Activated B cell treated with CpG ODN at 0.5 μM for 24 hours (primary cell): ENCODE results near the gene ITGA1. TPM values are rescaled to one million over a fixed set of nuclear protein-coding genes. Genes with fewer than 3 reads are reported as not detected.
"Not testable (repeated sequence)": the region's sequence is repeated elsewhere in the genome, so short reads cannot be mapped to it uniquely, and the experiment has no call there.

ENCODE experiments used
- ATAC-seq: fragments of 200-7000 bp; cut with Tn5 transposase; one replicate; pipeline ENCODE4 v1.10.0; 2021; ENCODE audit warnings: low read depth, mild to moderate bottlenecking, moderate library complexity
- CTCF ChIA-PET: fragments of 350-600 bp; sonication (Branson Sonifier 250); formaldehyde crosslinking; loops from one replicate; lab custom pipeline; 2021; ENCODE audit warnings: antibody characterized with exemption; lab: Charles Lee
- POLR2A ChIA-PET: fragments of 350-600 bp; sonication (Branson Sonifier 250); formaldehyde crosslinking; loops from one replicate; lab custom pipeline; 2021; ENCODE audit warnings: antibody characterized with exemption; lab: Charles Lee
- DNase-seq: peaks from one replicate; pipeline ENCODE4 v3.0.0; 2022
- H3K27ac Mint-ChIP-seq: one replicate; pipeline ENCODE4 v1.8.0; 2020; ENCODE audit warnings: mixed read lengths
- H3K27me3 Mint-ChIP-seq: one replicate; pipeline ENCODE4 v1.8.0; 2021; ENCODE audit warnings: mixed read lengths
- H3K36me3 Mint-ChIP-seq: one replicate; pipeline ENCODE4 v1.8.0; 2021; ENCODE audit warnings: low read depth, mixed read lengths
- H3K4me1 Mint-ChIP-seq: one replicate; pipeline ENCODE4 v1.8.0; 2021; ENCODE audit warnings: mixed read lengths
- H3K4me3 Mint-ChIP-seq: one replicate; pipeline ENCODE4 v1.8.0; 2020; ENCODE audit warnings: mild to moderate bottlenecking, mixed read lengths
- H3K9me3 Mint-ChIP-seq: one replicate; pipeline ENCODE4 v1.8.0; 2020; ENCODE audit warnings: mixed read lengths
- CTCF ChIP-seq: fragments of 200-600 bp; IDR thresholded peaks from one replicate; pipeline ENCODE4 v1.8.0; 2022; ENCODE audit warnings: antibody characterized with exemption, mild to moderate bottlenecking
- intact Hi-C: fragments of 100-400 bp; cut with micrococcal nuclease; formaldehyde crosslinking; loops from one replicate; pipeline ENCODE4 v1.15.1; 2024
- total RNA-seq: library from RNA; stranded (reverse); gene quantifications from 2 replicates; pipeline ENCODE4 v1.2.3, GENCODE V29; 2022

Gene ITGA1
- total RNA-seq, 1 donor from 2014 or later: 34.0 TPM

- POLR2A ChIA-PET: no interaction called here
- DNase-seq (no peak), ATAC-seq (no peak)
- no peaks in the 10 kb centered on the region for H3K4me1 Mint-ChIP-seq
- intact Hi-C loops: no loop called here
- CTCF ChIA-PET: no interaction called here
- no peaks in the 10 kb centered on the region for H3K9me3 Mint-ChIP-seq
- H3K27me3 Mint-ChIP-seq: peaks cover 5% of the 10 kb centered on the region
- TF ChIP-seq CTCF: no peak
- H3K36me3 Mint-ChIP-seq: no peaks in the 10 kb centered on the region
- H3K27ac Mint-ChIP-seq: no peak overlapping the region
- H3K4me3 Mint-ChIP-seq: no peak overlapping the region
These were observed 43.7 kb upstream of the ITGA1 start for GRCh38 chr5:52743970-52744369.

GRCh38 chr5:52744867-52745458 is 42.8 kb upstream of the ITGA1 start:
- H3K27ac Mint-ChIP-seq, H3K27me3 Mint-ChIP-seq, POLR2A ChIA-PET, ATAC-seq, CTCF ChIA-PET, H3K4me1 Mint-ChIP-seq, DNase-seq, H3K36me3 Mint-ChIP-seq, intact Hi-C loops, H3K4me3 Mint-ChIP-seq, H3K9me3 Mint-ChIP-seq: not testable (repeated sequence)

- no peak overlapping the region for H3K4me3 Mint-ChIP-seq
- no peak for ATAC-seq
- no peaks in the 10 kb centered on the region for H3K36me3 Mint-ChIP-seq
- ChIA-PET POLR2A (no interaction called here), CTCF (no interaction called here)
- no peaks in the 10 kb centered on the region for H3K4me1 Mint-ChIP-seq
- no peaks in the 10 kb centered on the region for H3K9me3 Mint-ChIP-seq
- H3K27ac Mint-ChIP-seq: no peak overlapping the region
- H3K27me3 Mint-ChIP-seq: peaks cover 5% of the 10 kb centered on the region
- intact Hi-C loops: no loop called here
- no peak for DNase-seq
- TF ChIP-seq CTCF: no peak
These were observed 41.2 kb upstream of the ITGA1 start for GRCh38 chr5:52746539-52746938.

- Mint-ChIP-seq H3K36me3 (no peaks in the 10 kb centered on the region), H3K4me1 (no peaks in the 10 kb centered on the region), H3K27me3 (peaks cover 7% of the 10 kb centered on the region), H3K4me3 (no peak overlapping the region), H3K27ac (no peak overlapping the region), H3K9me3 (no peaks in the 10 kb centered on the region)
- TF ChIP-seq CTCF: no peak
- intact Hi-C loops: no loop called here
- CTCF ChIA-PET: no interaction called here
- DNase-seq (no peak), ATAC-seq (no peak)
- POLR2A ChIA-PET: no interaction called here
These were observed 39.1 kb upstream of the ITGA1 start for GRCh38 chr5:52748590-52748989.

GRCh38 chr5:52749666-52750065 is 38.0 kb upstream of the ITGA1 start:
- Mint-ChIP-seq H3K4me1 (no peaks in the 10 kb centered on the region), H3K36me3 (no peaks in the 10 kb centered on the region), H3K9me3 (no peaks in the 10 kb centered on the region), H3K4me3 (no peak overlapping the region), H3K27ac (no peak overlapping the region), H3K27me3 (peaks cover 5% of the 10 kb centered on the region)
- intact Hi-C loops: no loop called here
- ATAC-seq: no peak
- DNase-seq: no peak
- CTCF ChIA-PET: no interaction called here
- POLR2A ChIA-PET: no interaction called here
- no peak for TF ChIP-seq CTCF

- TF ChIP-seq CTCF: no peak
- intact Hi-C loops: no loop called here
- Mint-ChIP-seq H3K9me3 (no peaks in the 10 kb centered on the region), H3K4me1 (no peaks in the 10 kb centered on the region), H3K4me3 (no peak overlapping the region), H3K27me3 (peaks cover 2% of the 10 kb centered on the region), H3K36me3 (no peaks in the 10 kb centered on the region), H3K27ac (no peak overlapping the region)
- ATAC-seq: no peak
- ChIA-PET POLR2A (no interaction called here), CTCF (no interaction called here)
- DNase-seq: no peak
These were observed 36.6 kb upstream of the ITGA1 start for GRCh38 chr5:52751137-52751536.
